Measurements from ENCODE around the gene MEIOSIN.

Gene MEIOSIN

GRCh38 chr19:45693106-45693788, 40.0 kb upstream of the MEIOSIN start:
- Histone ChIP-seq H3K36me3 (peaks cover 6% of the 10 kb centered on the region), H3K27ac (peak overlapping the region; percentile 94), H3K9me3 (no peaks in the 10 kb centered on the region), H3K4me1 (ENCODE audit: control insufficient read depth in 1 of 2, insufficient read depth in 1 of 2, low read depth in 1 of 2, low read length in 1 of 2) (peaks cover 21 to 22% of the 10 kb centered on the region in 2 experiments), H3K27me3 (no peaks in the 10 kb centered on the region), H3K4me3 (ENCODE audit: low read depth in 1 of 2, low read length in 1 of 2) (peak overlapping the region; percentile 84 to 97)
- peak; percentile 78 for TF ChIP-seq CTCF (IDR thresholded peaks at IDR 0.05)

- H3K9me3 ChIP-seq, result no peaks in the 10 kb centered on the region
- no peaks in the 10 kb centered on the region for H3K27me3 ChIP-seq
- no peak for TF ChIP-seq CTCF (IDR thresholded peaks at IDR 0.05)
- no peak overlapping the region for H3K4me3 ChIP-seq (ENCODE audit: low read depth in 1 of 2, low read length in 1 of 2)
- no peaks in the 10 kb centered on the region for H3K4me1 ChIP-seq (ENCODE audit: control insufficient read depth in 1 of 2, insufficient read depth in 1 of 2, low read depth in 1 of 2, low read length in 1 of 2)
- H3K36me3 ChIP-seq, result peaks cover 7% of the 10 kb centered on the region
- no peak overlapping the region for H3K27ac ChIP-seq
These were observed 31.6 kb upstream of the MEIOSIN start for GRCh38 chr19:45701676-45702075.

GRCh38 chr19:45705115-45705514, 28.1 kb upstream of the MEIOSIN start:
- no peak overlapping the region for H3K4me3 ChIP-seq (ENCODE audit: low read depth in 1 of 2, low read length in 1 of 2)
- H3K36me3 ChIP-seq, result peaks cover 7% of the 10 kb centered on the region
- no peak for TF ChIP-seq CTCF (IDR thresholded peaks at IDR 0.05)
- no peaks in the 10 kb centered on the region for H3K9me3 ChIP-seq
- H3K27me3 ChIP-seq, result no peaks in the 10 kb centered on the region
- H3K4me1 ChIP-seq (ENCODE audit: control insufficient read depth in 1 of 2, insufficient read depth in 1 of 2, low read depth in 1 of 2, low read length in 1 of 2), result no peaks in the 10 kb centered on the region
- H3K27ac ChIP-seq, result no peak overlapping the region

- H3K27ac ChIP-seq, result no peak overlapping the region
- no peaks in the 10 kb centered on the region for H3K9me3 ChIP-seq
- TF ChIP-seq CTCF (IDR thresholded peaks at IDR 0.05), result no peak
These were observed 27.4 kb upstream of the MEIOSIN start for GRCh38 chr19:45705710-45706415.

GRCh38 chr19:45710356-45711130, 22.7 kb upstream of the MEIOSIN start:
- Histone ChIP-seq H3K27me3 (no peaks in the 10 kb centered on the region), H3K27ac (no peak overlapping the region), H3K36me3 (peaks cover 25% of the 10 kb centered on the region), H3K4me3 (ENCODE audit: low read depth in 1 of 2, low read length in 1 of 2) (no peak overlapping the region), H3K4me1 (ENCODE audit: control insufficient read depth in 1 of 2, insufficient read depth in 1 of 2, low read depth in 1 of 2, low read length in 1 of 2) (no peaks in the 10 kb centered on the region), H3K9me3 (no peaks in the 10 kb centered on the region)
- TF ChIP-seq CTCF (IDR thresholded peaks at IDR 0.05), result no peak

More at GRCh38 chr19:45705710-45706415, 27.4 kb upstream of the MEIOSIN start:
- no peaks in the 10 kb centered on the region for H3K27me3 ChIP-seq
- no peaks in the 10 kb centered on the region for H3K4me1 ChIP-seq (ENCODE audit: control insufficient read depth in 1 of 2, insufficient read depth in 1 of 2, low read depth in 1 of 2, low read length in 1 of 2)
- peaks cover 7% of the 10 kb centered on the region for H3K36me3 ChIP-seq
- H3K4me3 ChIP-seq (ENCODE audit: low read depth in 1 of 2, low read length in 1 of 2), result no peak overlapping the region
